Coronary artery (tissue), 2 donors: ENCODE results near the gene CACNG3.

Experiments
- DNase-seq: peaks from one replicate; pipeline ENCODE4 v3.0.0-alpha.2; 2017; ENCODE audit warnings: low spot score
- H3K27ac ChIP-seq, 2 donors: fragments of 200-600 bp; sonication (generic); one replicate each; pipeline ENCODE4 v1.5.1; 2016 to 2019
- H3K4me3 ChIP-seq: fragments of 200-600 bp; sonication (generic); 2 replicates; pipeline ENCODE4 v1.5.1; 2016; ENCODE audit warnings: mild to moderate bottlenecking, moderate library complexity
- CTCF ChIP-seq: fragments of 200-600 bp; sonication (generic); IDR thresholded peaks from one replicate; pipeline ENCODE4 v1.5.1; 2019; ENCODE audit warnings: antibody characterized with exemption

Gene CACNG3

DNA sequence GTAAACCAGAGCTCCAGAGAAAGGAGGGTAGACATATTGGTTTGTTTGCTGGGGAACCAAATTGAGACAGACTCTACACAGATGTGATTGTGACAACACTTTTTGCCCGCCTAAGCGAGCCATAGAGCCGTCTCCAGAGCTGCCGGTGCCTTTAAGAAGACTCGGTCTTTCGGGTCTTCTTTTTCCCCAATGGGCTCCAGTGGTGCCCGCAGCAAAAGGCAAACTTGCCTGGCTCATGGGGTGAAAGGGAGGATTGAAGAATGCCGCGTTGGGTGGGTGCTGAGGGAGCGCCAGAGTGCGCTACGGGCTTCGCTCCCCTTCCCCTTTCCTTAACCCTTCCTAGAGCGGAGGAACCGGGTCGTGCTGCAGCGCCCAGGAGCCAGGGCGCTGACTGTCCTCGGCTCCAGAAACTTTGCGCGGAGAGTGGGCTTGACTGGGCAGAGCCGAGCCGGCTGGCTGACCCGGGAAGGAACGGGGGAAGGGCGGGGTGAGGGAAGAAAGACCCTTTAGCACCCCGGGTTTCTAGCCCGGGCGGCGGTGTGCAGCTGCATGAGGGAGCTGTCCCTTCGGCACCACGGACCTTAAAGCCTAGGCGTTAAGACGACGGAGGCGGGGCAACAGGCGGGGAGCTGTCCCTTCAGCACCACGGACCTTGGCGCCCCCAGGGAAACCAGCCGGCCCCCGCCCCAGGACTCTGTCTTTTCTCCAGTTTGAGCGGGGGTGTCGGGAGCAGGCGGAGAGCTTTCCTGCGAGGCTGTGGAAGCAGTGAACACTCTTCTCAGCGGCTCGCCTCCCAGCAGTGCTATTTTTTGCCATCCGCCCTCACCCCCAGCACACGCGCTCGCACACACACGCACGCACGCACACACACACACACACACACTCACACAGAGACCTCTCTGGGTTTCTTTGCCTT is at the start of gene CACNG3:
TSS of gene CACNG3 (plus strand) at position 880 of the 916 bp plus-strand sequence. CDS start 420 bp downstream, outside the sequence.
- no peak for TF ChIP-seq CTCF
- no peak for DNase-seq
- Histone ChIP-seq H3K27ac (no peak within 1 kb of the TSS), H3K4me3 (no peak within 1 kb of the TSS)

- TF ChIP-seq CTCF, result no peak
- DNase-seq, result no peak
- Histone ChIP-seq H3K27ac (no peak overlapping the region), H3K4me3 (no peak overlapping the region)
Measured at GRCh38 chr16:24206926-24207325, 49.2 kb upstream of the CACNG3 start.

GRCh38 chr16:24208710-24209109 is 47.4 kb upstream of the CACNG3 start:
- TF ChIP-seq CTCF, result no peak
- Histone ChIP-seq H3K27ac (no peak overlapping the region), H3K4me3 (no peak overlapping the region)
- no peak for DNase-seq

DNA sequence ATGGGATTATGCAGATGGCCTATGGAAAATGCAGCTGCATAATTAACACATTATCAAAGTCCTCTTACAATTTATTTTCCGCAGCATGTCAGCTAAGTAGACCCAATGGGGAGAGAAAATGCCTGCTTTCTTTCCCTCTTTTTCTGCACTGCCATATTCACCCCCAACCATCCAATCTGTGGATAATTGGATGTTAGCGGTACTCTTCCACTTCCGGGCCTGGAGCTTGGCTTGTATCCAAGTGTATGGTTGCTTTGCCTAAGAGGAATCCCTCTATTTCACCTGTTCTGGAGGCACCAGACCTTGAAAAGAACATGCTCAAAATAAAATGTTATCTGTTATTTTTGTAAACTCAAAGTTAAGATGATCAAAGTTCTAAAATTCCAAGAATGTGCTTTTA is 41.1 kb upstream of the CACNG3 start:
- H3K27ac ChIP-seq, result no peak overlapping the region
- no peak overlapping the region for H3K4me3 ChIP-seq
- no peak for DNase-seq
- TF ChIP-seq CTCF, result no peak

GRCh38 chr16:24216961-24217360 is 39.2 kb upstream of the CACNG3 start:
- no peak for TF ChIP-seq CTCF
- Histone ChIP-seq H3K4me3 (no peak overlapping the region), H3K27ac (no peak overlapping the region)
- no peak for DNase-seq

DNA sequence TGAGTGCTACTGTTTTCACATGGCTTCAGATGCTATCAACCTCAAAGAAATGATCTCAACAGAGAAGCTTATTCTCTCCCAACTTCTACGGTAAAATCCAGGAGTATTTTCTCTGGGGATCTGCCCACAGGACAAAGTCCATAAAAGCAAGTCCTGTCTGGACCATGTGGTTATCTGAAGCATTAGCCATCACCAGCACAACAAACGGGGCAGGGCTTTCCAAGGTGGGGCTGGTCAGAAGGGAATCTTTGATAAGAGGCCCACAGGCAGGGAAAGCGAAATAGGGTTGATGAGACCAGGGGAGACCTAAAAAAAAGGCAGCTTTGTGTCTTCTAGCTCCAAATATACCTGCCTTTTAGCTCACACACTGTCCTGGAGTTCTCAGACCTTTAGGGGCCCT is 38.7 kb upstream of the CACNG3 start:
- no peak for TF ChIP-seq CTCF
- H3K27ac ChIP-seq, result no peak overlapping the region
- no peak for DNase-seq
- H3K4me3 ChIP-seq, result no peak overlapping the region

DNA sequence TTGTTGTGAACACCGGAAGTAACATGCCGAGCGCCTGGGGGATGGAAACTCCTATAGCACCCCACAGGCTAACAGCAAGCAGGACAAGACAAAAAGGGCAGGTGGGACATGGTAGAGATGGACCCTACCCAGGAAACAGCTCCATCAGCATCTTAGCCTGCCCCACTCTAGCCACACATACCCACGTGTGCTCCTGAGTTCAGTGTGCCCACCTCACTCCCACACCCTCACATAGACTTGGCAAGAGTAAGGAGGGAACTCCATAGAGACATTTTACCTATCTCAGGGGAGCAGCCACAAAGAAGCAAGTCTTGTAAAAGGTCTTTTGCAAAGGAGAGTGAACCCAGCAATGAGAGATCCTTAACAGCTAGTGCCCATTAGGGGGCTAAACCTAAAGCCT is 37.8 kb upstream of the CACNG3 start:
- TF ChIP-seq CTCF, result no peak
- H3K27ac ChIP-seq, result no peak overlapping the region
- no peak overlapping the region for H3K4me3 ChIP-seq
- DNase-seq, result no peak
